Gastrocnemius medialis (tissue), 4 donors: ENCODE measurements around the gene IDH3A. TPM values are rescaled to one million over a fixed set of nuclear protein-coding genes. Genes with fewer than 3 reads are reported as not detected.

ENCODE experiments used
- ATAC-seq, 2 donors: fragments of 150-250 bp; one replicate each; pipeline ENCODE4 v1.9.1; 2016
- DNase-seq, 2 donors: peaks; one replicate each; pipeline ENCODE4 v3.0.0-alpha.2; 2019
- H3K27ac ChIP-seq, 4 donors: fragments of 200-600 bp; sonication (generic); 1 replicate in 1 of 4; 2 replicates in 3 of 4; pipeline ENCODE4 v1.5.1; 2016 to 2018; ENCODE audit warnings: mild to moderate bottlenecking in 2 of 4, moderate library complexity in 1 of 4
- H3K27me3 ChIP-seq, 3 donors: fragments of 200-600 bp; sonication (generic) in 2 of 3; 1 replicate in 1 of 3; 2 replicates in 2 of 3; pipeline versions ENCODE4 v1.5.1 to v1.6.0; 2016 to 2019; ENCODE audit warnings: mild to moderate bottlenecking in 1 of 3, moderate library complexity in 1 of 3
- H3K36me3 ChIP-seq, 2 donors: fragments of 200-600 bp; sonication (generic) in 1 of 2; one replicate each; pipeline ENCODE4 v1.5.1; 2017 to 2018
- H3K4me1 ChIP-seq, 2 donors: fragments of 200-600 bp; sonication (generic) in 1 of 2; one replicate each; pipeline ENCODE4 v1.5.1; 2016 to 2017; ENCODE audit warnings: mild to moderate bottlenecking in 2 of 2
- H3K4me3 ChIP-seq, 4 donors: fragments of 200-600 bp; sonication (generic) in 3 of 4; 1 replicate in 1 of 4; 2 replicates in 3 of 4; pipeline ENCODE4 v1.5.1; 2016 to 2019; ENCODE audit warnings: mild to moderate bottlenecking in 2 of 4
- H3K9me3 ChIP-seq, 3 donors: fragments of 200-600 bp; sonication (generic) in 2 of 3; 1 replicate in 1 of 3; 2 replicates in 2 of 3; pipeline ENCODE4 v1.5.1; 2016 to 2019
- CTCF ChIP-seq, 5 experiments: fragments of 450-650 bp in 3 of 5; fragments of 200-600 bp in 2 of 5; sonication (generic) in 2 of 5; IDR thresholded peaks in 4 of 5; conservative IDR thresholded peaks in 1 of 5; 1 replicate in 4 of 5; 2 replicates in 1 of 5; pipeline ENCODE4 v1.5.1; 2016 to 2019; ENCODE audit warnings: antibody characterized with exemption in 5 of 5, mild to moderate bottlenecking in 3 of 5, moderate library complexity in 3 of 5
- POLR2A ChIP-seq, 2 donors: fragments of 450-650 bp; IDR thresholded peaks; one replicate each; pipeline ENCODE4 v1.6.1; 2017; ENCODE audit warnings: antibody characterized with exemption in 2 of 2, mild to moderate bottlenecking in 2 of 2, moderate library complexity in 2 of 2
- in situ Hi-C, 4 donors: fragments of 200-750 bp; cut with MboI; loops; one replicate each; pipeline versions ENCODE4 v1.15.0 to v1.8.0; 2017; ENCODE audit warnings: low sequenced_read_pairs in 4 of 4
- intact Hi-C: fragments of 100-400 bp; cut with DNase I; formaldehyde crosslinking; loops from one replicate; pipeline ENCODE4 v1.15.1; 2023; ENCODE audit warnings: low total_unique reads
- total RNA-seq, 4 donors: library from RNA; depleted of rRNA; stranded (reverse); fragments of >200 nt; gene quantifications; one replicate each; pipeline versions ENCODE4 v1.1.0 to v1.2.3, GENCODE V29; 2016

The IDH3A gene
- total RNA-seq, 4 donors from 2014 or later = 133 to 202 (median 168) TPM

- H3K9me3 ChIP-seq = no peaks in the 10 kb centered on the region
- TF ChIP-seq POLR2A (IDR thresholded peaks at IDR 0.05) (no peak), CTCF (IDR thresholded peaks at IDR 0.05 in 4 of 5, conservative IDR thresholded peaks at IDR 0.05 in 1 of 5) (no peak)
- DNase-seq = no peak
- peaks cover 21 to 22% of the 10 kb centered on the region in 2 donors for H3K4me1 ChIP-seq
- no peaks in the 10 kb centered on the region for H3K27me3 ChIP-seq
- peak overlapping the region in 1 of 4 donors; percentile 58 for H3K27ac ChIP-seq
- no peaks in the 10 kb centered on the region for H3K36me3 ChIP-seq
- no peak for ATAC-seq
- in situ Hi-C loops = loop anchor here in 2 of 4 donors (25.0 kb wide), 1 partner anchor 307 kb away; the partner anchor contains the start of gene IREB2 (in 2 of the 2)
- intact Hi-C loops = loop anchor here (2.0 to 5.0 kb wide), 2 partner anchors 47 to 65 kb away; no protein-coding TSS in a partner anchor
- no peak overlapping the region for H3K4me3 ChIP-seq
These were observed 19.3 kb upstream of the IDH3A start for GRCh38 chr15:78129751-78130287.

GRCh38 chr15:78130466-78131294, 18.5 kb upstream of the IDH3A start:
- in situ Hi-C loops (loop anchor here in 2 of 4 donors (25.0 kb wide), 1 partner anchor 307 kb away; the partner anchor contains the start of gene IREB2 (in 2 of the 2)), intact Hi-C loops (loop anchor here (1.0 to 5.0 kb wide), 4 partner anchors 19 to 111 kb away; partner anchors contain the start of gene IDH3A)
- DNase-seq = no peak
- H3K36me3 ChIP-seq = no peaks in the 10 kb centered on the region
- H3K27me3 ChIP-seq = no peaks in the 10 kb centered on the region
- peak overlapping the region; percentile 38 to 73 (median 62) for H3K4me3 ChIP-seq
- peak overlapping the region; percentile 17 to 78 (median 48) for H3K27ac ChIP-seq
- H3K9me3 ChIP-seq = no peaks in the 10 kb centered on the region
- peaks cover 21 to 22% of the 10 kb centered on the region in 2 donors for H3K4me1 ChIP-seq
- TF ChIP-seq CTCF (IDR thresholded peaks at IDR 0.05 in 4 of 5, conservative IDR thresholded peaks at IDR 0.05 in 1 of 5) = no peak
- TF ChIP-seq POLR2A (IDR thresholded peaks at IDR 0.05) = no peak
- ATAC-seq = peak in 1 of 2 donors; percentile 10

GRCh38 chr15:78131295-78132061, 17.7 kb upstream of the IDH3A start, which contains the start of gene CIB2:
Gene CIB2, minus strand, starts transcription at chr15:78131445. Its CDS starts 230 bp downstream, at chr15:78131215.
- Histone ChIP-seq H3K9me3 (no peaks in the 10 kb centered on the region), H3K27ac (peak within 1 kb of the TSS; percentile 69 to 83 (median 75)), H3K4me1 (peaks cover 21 to 22% of the 10 kb centered on the region in 2 donors), H3K4me3 (peak within 1 kb of the TSS; percentile 65 to 98 (median 70)), H3K36me3 (no peaks in the 10 kb centered on the region), H3K27me3 (no peaks in the 10 kb centered on the region)
- DNase-seq (peak; percentile 35 to 54), ATAC-seq (peak; percentile 71 to 72)
- in situ Hi-C loops = loop anchor here in 2 of 4 donors (25.0 kb wide), 1 partner anchor 306 kb away; the partner anchor contains the start of gene IREB2 (in 2 of the 2)
- no peak for TF ChIP-seq POLR2A (IDR thresholded peaks at IDR 0.05)
- TF ChIP-seq CTCF (IDR thresholded peaks at IDR 0.05 in 4 of 5, conservative IDR thresholded peaks at IDR 0.05 in 1 of 5) = peak; percentile 60 to 95 (median 93)
- intact Hi-C loops = loop anchor here (1.0 to 5.0 kb wide), 4 partner anchors 18 to 110 kb away; partner anchors contain the start of gene IDH3A

GRCh38 chr15:78133801-78134200, 15.4 kb upstream of the IDH3A start:
- Histone ChIP-seq H3K36me3 (no peaks in the 10 kb centered on the region), H3K27me3 (no peaks in the 10 kb centered on the region), H3K9me3 (no peaks in the 10 kb centered on the region), H3K4me1 (peaks cover 19% of the 10 kb centered on the region in 2 donors), H3K27ac (no peak overlapping the region), H3K4me3 (no peak overlapping the region)
- no peak for TF ChIP-seq CTCF (IDR thresholded peaks at IDR 0.05 in 4 of 5, conservative IDR thresholded peaks at IDR 0.05 in 1 of 5)
- TF ChIP-seq POLR2A (IDR thresholded peaks at IDR 0.05) = no peak
- in situ Hi-C loops = loop anchor here in 2 of 4 donors (25.0 kb wide), 1 partner anchor 304 kb away; the partner anchor contains the start of gene IREB2 (in 2 of the 2)
- ATAC-seq (no peak), DNase-seq (no peak)
- intact Hi-C loops = loop anchor here (5.0 kb wide), 1 partner anchor 44 kb away; no protein-coding TSS in a partner anchor
